ENCODE measurements around the gene OTOP3.
"Not testable (repeated sequence)": the region's sequence is repeated elsewhere in the genome, so short reads cannot be mapped to it uniquely, and the experiment has no call there.

The OTOP3 gene

DNA sequence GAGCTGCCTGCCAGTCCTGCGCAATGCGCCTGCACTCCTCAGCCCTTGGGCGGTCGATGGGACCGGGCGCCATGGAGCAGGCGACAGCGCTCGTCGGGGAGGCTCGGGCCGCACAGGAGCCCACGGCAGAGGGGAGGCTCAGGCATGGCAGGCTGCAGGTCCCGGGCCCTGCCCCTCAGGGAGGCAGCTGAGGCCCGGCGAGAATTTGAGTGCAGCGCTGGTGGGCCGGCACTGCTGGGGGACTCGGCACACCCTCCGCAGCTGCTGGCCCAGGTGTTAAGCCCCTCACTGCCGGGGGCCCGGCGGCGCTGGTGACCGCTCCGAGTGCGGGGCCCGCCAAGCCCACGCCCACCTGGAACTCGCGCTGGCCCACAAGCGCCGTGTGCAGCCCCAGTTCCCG is 28.7 kb upstream of the OTOP3 start:
- no peak overlapping the region for H3K4me3 ChIP-seq (ENCODE audit: low read length)
- TF ChIP-seq, protein P1, sequence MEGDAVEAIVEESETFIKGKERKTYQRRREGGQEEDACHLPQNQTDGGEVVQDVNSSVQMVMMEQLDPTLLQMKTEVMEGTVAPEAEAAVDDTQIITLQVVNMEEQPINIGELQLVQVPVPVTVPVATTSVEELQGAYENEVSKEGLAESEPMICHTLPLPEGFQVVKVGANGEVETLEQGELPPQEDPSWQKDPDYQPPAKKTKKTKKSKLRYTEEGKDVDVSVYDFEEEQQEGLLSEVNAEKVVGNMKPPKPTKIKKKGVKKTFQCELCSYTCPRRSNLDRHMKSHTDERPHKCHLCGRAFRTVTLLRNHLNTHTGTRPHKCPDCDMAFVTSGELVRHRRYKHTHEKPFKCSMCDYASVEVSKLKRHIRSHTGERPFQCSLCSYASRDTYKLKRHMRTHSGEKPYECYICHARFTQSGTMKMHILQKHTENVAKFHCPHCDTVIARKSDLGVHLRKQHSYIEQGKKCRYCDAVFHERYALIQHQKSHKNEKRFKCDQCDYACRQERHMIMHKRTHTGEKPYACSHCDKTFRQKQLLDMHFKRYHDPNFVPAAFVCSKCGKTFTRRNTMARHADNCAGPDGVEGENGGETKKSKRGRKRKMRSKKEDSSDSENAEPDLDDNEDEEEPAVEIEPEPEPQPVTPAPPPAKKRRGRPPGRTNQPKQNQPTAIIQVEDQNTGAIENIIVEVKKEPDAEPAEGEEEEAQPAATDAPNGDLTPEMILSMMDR (conservative IDR thresholded peaks at IDR 0.05; ENCODE audit: low read length): no peak
- no peak for DNase-seq (ENCODE audit: low read depth)

DNA sequence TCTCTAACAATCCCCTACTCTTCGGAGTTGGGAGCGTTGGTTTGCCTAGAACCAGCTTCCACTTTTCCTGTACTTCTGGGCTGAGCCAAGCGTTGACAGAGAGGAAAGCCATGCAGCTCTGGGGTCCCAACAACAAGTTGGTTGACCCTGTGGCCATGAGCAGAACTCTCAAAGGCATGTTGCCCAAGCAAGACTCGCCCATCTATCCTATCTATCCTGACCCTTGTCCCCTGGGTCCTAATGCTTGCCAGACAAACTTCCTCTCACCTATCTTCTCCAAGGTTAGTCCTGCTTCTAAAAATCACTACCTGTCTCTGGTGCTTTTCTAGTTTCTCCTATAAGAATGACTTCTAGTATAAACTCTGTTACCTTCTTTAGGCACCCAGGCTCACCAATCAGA is 26.6 kb upstream of the OTOP3 start:
- H3K4me3 ChIP-seq (ENCODE audit: low read length): not testable (repeated sequence)

DNA sequence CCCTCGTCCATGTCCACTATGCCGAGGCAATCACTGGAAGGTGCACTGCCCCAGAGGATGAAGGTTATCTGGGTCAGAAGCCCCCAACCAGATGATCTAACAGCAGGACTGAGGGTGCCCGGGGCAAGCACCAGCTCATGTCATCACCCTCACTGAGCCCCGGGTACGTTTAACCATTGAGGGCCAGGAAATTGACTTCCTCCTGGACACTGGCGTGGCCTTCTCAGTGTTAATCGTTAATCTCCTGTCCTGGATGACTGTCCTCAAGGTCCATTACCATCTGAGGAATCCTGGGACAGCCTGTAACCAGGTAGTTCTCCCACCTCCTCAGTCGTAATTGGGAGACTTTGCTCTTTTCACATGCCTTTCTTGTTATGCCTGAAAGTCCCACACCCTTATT is 24.3 kb upstream of the OTOP3 start:
- DNase-seq (ENCODE audit: low read depth); H3K4me3 ChIP-seq (ENCODE audit: low read length): not testable (repeated sequence)

More for the DNA sequence above, 26.6 kb upstream of the OTOP3 start:
- DNase-seq (ENCODE audit: low read depth): not testable (repeated sequence)

DNA sequence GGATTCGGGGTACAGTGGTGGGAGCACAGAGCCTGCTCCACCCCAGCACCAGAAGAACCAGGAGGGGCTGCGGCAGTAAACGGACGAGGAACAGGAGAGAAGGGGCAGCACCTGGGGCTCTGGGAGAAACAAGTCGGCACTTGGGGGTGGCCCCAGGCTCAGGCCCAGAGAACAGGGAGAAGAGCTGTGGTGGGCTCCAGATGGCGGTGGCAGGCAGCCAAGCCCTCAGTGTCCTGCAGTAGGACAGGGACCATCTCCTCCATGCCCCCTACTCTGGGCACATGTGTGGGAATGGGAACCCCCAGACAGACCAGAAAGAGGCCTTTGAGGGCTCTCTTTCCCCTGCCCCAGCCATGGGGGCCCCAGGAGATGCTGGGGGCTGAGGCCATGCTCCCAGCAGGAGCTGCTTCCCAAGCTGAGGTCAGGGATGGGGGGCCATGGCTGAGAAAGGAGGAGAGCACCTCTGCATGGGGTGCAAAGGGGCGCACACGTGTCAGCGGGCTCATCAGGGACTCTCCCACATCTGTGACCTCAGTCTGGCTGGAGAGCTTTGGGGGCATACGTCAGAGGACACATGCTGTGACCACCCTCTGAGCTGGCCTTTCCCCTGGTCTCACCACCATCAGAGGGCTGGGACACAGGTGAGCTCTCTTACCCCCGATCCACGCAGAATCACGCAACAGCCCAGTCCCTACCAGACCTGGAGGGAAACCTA is 19.4 kb upstream of the OTOP3 start:
- H3K4me3 ChIP-seq (ENCODE audit: low read length): no peak overlapping the region
- DNase-seq (ENCODE audit: low read depth): no peak
- TF ChIP-seq, protein P1 (conservative IDR thresholded peaks at IDR 0.05; ENCODE audit: low read length): no peak

DNA sequence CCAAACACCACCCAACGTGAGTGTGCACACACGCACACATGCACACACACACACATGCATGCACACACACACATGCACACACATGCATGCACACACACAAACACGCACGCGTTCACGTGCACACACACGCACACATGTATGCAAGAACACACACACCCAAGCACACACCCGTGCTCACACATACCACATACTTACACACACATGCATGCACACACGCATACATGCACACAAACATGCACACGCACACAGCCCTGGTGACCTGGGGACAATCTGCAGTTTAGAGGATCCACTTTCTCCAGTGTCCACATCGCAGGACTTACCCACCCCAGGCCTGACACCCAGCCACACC is 18.9 kb upstream of the OTOP3 start:
- no peak for DNase-seq (ENCODE audit: low read depth)
- no peak overlapping the region for H3K4me3 ChIP-seq (ENCODE audit: low read length)
- TF ChIP-seq, protein P1 (conservative IDR thresholded peaks at IDR 0.05; ENCODE audit: low read length): no peak

DNA sequence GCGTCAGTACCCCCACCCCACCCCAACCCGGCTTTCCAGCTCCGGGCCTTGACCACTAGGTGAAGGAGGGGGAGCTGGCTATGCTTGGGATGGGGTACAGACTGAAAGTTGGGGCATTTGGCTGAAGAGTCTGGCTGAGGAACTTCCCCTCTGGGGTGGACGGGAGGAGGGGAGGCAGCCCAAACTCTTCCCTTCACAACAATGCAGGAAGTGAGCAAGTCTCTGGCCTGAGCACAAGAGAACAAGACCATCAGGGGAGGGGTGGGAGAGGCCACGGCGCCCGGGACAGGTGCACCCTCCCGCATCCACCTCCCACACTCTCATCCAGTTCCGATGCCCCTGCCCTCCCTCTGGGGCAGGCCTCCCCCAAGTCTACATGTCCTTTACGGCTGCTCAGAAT is 18.3 kb upstream of the OTOP3 start:
- TF ChIP-seq, protein P1 (conservative IDR thresholded peaks at IDR 0.05; ENCODE audit: low read length): no peak
- DNase-seq (ENCODE audit: low read depth): no peak

DNA sequence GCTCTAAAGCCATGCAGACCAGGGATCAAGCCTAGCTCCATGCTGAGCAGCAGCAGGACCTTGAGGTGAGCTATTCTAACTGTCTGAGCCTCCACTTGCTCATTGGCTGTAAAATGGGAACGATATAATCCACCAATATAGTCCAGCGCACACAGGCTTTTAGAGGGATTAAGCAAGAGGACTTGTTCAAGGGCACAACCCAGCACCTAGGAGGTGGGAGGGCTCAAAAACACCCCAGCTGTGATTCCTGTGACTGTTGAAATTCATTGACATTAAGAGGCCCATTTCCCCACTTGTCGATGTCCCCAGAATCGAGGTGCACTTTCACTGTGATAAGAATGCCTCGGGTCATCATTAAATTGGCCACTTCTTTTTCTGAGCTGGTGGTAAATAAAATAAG is 16.8 kb upstream of the OTOP3 start:
- no peak for DNase-seq (ENCODE audit: low read depth)
- H3K4me3 ChIP-seq (ENCODE audit: low read length): no peak overlapping the region
- TF ChIP-seq, protein P1 (conservative IDR thresholded peaks at IDR 0.05; ENCODE audit: low read length): no peak

More for the DNA sequence above, 18.3 kb upstream of the OTOP3 start:
- no peak overlapping the region for H3K4me3 ChIP-seq (ENCODE audit: low read length)

DNA sequence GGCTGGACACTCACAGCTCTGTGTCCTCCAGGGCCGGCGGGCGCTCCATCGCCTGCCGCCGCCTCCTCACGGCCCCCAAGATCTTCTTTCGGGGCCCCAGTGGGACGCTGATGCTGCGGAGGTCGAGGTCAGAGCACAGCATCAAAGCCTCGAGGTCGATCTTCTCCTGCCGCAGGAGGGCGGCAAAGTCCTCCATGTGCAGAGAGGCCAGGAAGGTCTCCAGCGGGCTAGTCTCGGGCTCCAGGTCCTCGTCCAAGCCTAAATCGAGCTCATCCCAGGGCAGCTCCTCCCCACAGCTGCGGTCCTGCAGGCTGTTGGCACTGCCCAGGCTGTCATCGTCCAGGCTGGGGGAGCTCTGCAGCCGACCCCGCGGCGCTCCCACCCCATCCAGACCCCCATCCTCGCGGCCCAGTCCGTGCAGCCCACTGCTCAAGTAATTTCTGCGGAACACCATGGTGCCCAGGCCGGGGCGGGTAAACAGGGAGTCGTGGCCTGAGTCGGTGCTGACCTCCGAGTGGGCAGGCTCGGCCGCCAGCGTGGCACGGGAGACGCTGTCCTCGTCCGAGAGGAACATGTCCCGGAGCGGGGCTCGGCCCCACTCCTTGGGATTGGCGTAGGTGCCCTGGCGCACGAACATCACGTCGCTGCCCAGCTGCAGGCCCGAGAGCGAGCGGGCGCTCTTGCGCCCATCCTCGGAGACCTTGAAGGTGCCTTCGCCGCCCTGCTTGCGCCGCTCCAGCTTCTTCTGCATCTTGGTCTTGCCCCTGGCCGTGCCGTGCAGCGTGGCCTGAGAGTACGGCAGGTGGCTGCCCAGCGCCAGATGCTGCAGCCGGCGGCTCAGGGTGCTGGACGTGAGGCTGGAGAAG is 16.0 kb upstream of the OTOP3 start:
- no peak overlapping the region for H3K4me3 ChIP-seq (ENCODE audit: low read length)
- TF ChIP-seq, protein P1 (conservative IDR thresholded peaks at IDR 0.05; ENCODE audit: low read length): peak; percentile 40; the same call in 1 of the 2 replicates
- DNase-seq (ENCODE audit: low read depth): peak; percentile 12
